Kidney (tissue), 14 donors: ENCODE data around the gene NSRP1. TPM values are rescaled to one million over a fixed set of nuclear protein-coding genes. Genes with fewer than 3 reads are reported as not detected.

Experiments
- DNase-seq, 5 donors: peaks; one replicate each; pipeline ENCODE4 v3.0.0-alpha.2; 2013 to 2020
- FAIRE-seq: peaks from 2 replicates; lab custom pipeline; 2012; peaks lifted over from hg19 to GRCh38; lab: Jason Lieb, UNC
- H3K27ac ChIP-seq, 2 donors: one replicate each; pipeline ENCODE4 v1.7.0; 2013; ENCODE audit warnings: low read depth in 2 of 2, low read length in 2 of 2, inconsistent platforms in 1 of 2
- H3K27me3 ChIP-seq: one replicate; pipeline ENCODE4 v1.7.1; 2013; ENCODE audit warnings: low read length, inconsistent platforms; ENCODE audit not compliant: control insufficient read depth, insufficient read depth
- H3K36me3 ChIP-seq, 3 donors: one replicate each; pipeline versions ENCODE4 v1.7.0 to v1.7.1; 2013; ENCODE audit warnings: low read length in 3 of 3, control low read depth in 1 of 3, inconsistent platforms in 1 of 3; ENCODE audit not compliant: insufficient read depth in 3 of 3, control insufficient read depth in 2 of 3
- H3K4me1 ChIP-seq, 3 donors: one replicate each; pipeline versions ENCODE4 v1.7.0 to v1.7.1; 2013; ENCODE audit warnings: low read length in 3 of 3, inconsistent platforms in 1 of 3, low read depth in 1 of 3; ENCODE audit not compliant: control insufficient read depth in 2 of 3, insufficient read depth in 2 of 3
- H3K4me3 ChIP-seq, 3 donors: one replicate each; pipeline versions ENCODE4 v1.7.0 to v1.8.1; 2013; ENCODE audit warnings: low read length in 3 of 3, control low read depth in 1 of 3, inconsistent platforms in 1 of 3
- H3K9ac ChIP-seq, 3 donors: one replicate each; pipeline versions ENCODE4 v1.7.0 to v1.7.1; 2013; ENCODE audit warnings: low read length in 3 of 3, control low read depth in 1 of 3, inconsistent platforms in 1 of 3
- H3K9me3 ChIP-seq, 3 donors: one replicate each; pipeline versions ENCODE4 v1.7.0 to v1.7.1; 2013; ENCODE audit warnings: low read length in 3 of 3, control low read depth in 1 of 3, inconsistent platforms in 1 of 3; ENCODE audit not compliant: control insufficient read depth in 2 of 3, insufficient read depth in 1 of 3
- CTCF ChIP-seq: IDR thresholded peaks from 3 replicates; pipeline ENCODE4 v1.5.1; 2012; ENCODE audit warnings: mild to moderate bottlenecking, moderate library complexity, borderline replicate concordance; ENCODE audit not compliant: insufficient read depth; ENCODE audit errors: extremely low read depth
- intact Hi-C: fragments of 100-400 bp; cut with DNase I; formaldehyde crosslinking; loops from one replicate; pipeline ENCODE4 v1.11.1; 2022
- polyA plus RNA-seq: library from polyadenylated mRNA; stranded (reverse); fragments of 350-450 nt; fragmentation: Illumina TruSeq; extraction: RNeasy Lipid Tissue Mini Kit (QIAGEN cat#74804); gene quantifications from one replicate; pipeline ENCODE4 v1.2.3, GENCODE V29; 2014; ENCODE audit warnings: low read depth, low replicate concordance; ENCODE audit not compliant: insufficient read depth
- total RNA-seq: library from RNA; stranded (reverse); fragmentation: NEBNext Ultra II Directional; extraction: Animal tissue kit (Norgen Biotek cat#: 25700); gene quantifications from one replicate; pipeline ENCODE4 v1.2.1, GENCODE V29; 2021
- donor health status: control.
- donor health status: control.
- donor health status: control.
- donor health status: control.
- donor health status: control.
- donor health status: DM: yes; HTN: yes; CAD: no.
- donor health status: Normal renal cell carcinoma (clear cell type).

Gene NSRP1
- total and polyA plus RNA-seq, 2 donors from 2014 or later: 17.2 to 40.2 TPM

DNA sequence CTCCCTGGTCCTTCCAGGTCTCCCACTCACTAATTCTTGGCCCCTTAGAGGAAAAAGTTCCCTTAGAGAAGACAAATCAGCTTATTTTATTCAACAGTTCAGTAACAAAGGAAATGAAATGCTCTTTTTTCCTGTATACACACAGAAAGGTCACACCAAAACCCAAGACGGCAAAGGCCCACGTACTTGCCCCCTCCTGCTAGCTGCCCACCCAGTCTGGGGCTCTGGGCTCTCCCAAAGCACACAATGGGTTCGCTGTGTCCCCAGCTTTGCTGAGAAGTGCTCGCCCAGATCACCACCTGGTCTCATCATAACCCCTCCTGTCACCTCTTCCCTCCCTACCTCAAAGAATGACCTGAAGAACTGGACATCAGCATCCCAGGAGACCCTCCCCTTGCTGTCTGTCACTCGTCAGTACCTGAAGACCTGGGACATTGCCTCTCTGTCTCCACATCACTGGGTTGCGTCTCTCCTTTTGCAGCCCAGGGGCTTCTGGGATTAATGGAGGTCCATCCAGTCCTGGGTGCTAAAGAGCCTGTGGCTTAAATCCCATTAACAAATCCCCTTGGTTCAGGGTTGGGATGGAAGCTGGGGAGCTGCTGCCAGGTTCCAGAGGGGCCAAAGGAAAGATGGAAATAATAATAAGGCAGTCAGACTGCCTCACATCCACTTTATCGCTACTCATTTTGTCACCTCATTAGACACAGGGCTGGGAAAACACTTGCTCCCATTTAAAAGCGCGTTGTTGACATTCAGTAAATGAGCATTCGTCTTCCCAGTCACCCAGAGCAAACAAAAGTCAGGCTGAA, 115.6 kb downstream of the NSRP1 start:
- FAIRE-seq (no peak), DNase-seq (no peak)
- no peak for TF ChIP-seq CTCF
- Histone ChIP-seq H3K27ac (no peak overlapping the region), H3K9ac (no peak overlapping the region), H3K4me1 (peaks cover 0 to 3% (median 0%) of the 10 kb centered on the region in 3 donors), H3K27me3 (peaks cover 4% of the 10 kb centered on the region), H3K36me3 (no peaks in the 10 kb centered on the region), H3K4me3 (no peak overlapping the region), H3K9me3 (no peaks in the 10 kb centered on the region)
- intact Hi-C loops: no loop called here

- no peaks in the 10 kb centered on the region for H3K9me3 ChIP-seq
- FAIRE-seq (no peak), DNase-seq (no peak)
- peaks cover 0 to 6% (median 0%) of the 10 kb centered on the region in 3 donors for H3K4me1 ChIP-seq
- no peak for TF ChIP-seq CTCF
- H3K27ac ChIP-seq: no peak overlapping the region
- no peaks in the 10 kb centered on the region for H3K36me3 ChIP-seq
- H3K9ac ChIP-seq: no peak overlapping the region
- intact Hi-C loops: no loop called here
- H3K4me3 ChIP-seq: no peak overlapping the region
- H3K27me3 ChIP-seq: peaks cover 6% of the 10 kb centered on the region
These were observed 116.3 kb downstream of the NSRP1 start for GRCh38 chr17:30232824-30233427.

DNA sequence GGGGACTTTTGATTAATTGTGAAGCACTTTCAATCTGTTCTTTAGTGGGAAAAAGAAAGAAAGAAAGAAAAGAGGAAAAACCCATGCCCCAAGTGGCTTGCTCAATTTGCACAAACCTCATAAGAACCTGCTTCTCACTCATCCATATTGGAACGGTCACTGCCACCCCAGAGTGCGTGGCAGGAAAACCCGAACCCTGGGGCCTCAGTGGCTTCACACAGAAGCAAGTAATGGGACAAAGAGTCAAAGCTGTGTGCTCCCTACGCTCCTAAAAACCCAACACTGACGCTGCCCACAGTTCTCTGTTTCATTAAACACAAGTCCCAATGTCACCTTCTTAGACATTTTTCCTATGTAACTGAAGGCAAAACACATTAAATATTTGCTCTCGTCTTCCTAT, 117.7 kb downstream of the NSRP1 start:
- peaks cover 6% of the 10 kb centered on the region for H3K27me3 ChIP-seq
- H3K27ac ChIP-seq: no peak overlapping the region
- TF ChIP-seq CTCF: no peak

More for the DNA sequence above, 117.7 kb downstream of the NSRP1 start:
- peaks cover 0 to 6% (median 0%) of the 10 kb centered on the region in 3 donors for H3K4me1 ChIP-seq
- no peak for FAIRE-seq
- intact Hi-C loops: no loop called here
- H3K9me3 ChIP-seq: no peaks in the 10 kb centered on the region
- H3K4me3 ChIP-seq: no peak overlapping the region
- H3K36me3 ChIP-seq: no peaks in the 10 kb centered on the region
- DNase-seq: no peak
- H3K9ac ChIP-seq: no peak overlapping the region
